Naive thymus-derived CD8-positive, alpha-beta T cell (primary cell): ENCODE results near the gene GARIN5B. TPM values are rescaled to one million over a fixed set of nuclear protein-coding genes. Genes with fewer than 3 reads are reported as not detected.
A peak's percentile ranks its signal among the peaks of the same experiment; 100 is the strongest.
"Not testable (repeated sequence)": the region's sequence is repeated elsewhere in the genome, so short reads cannot be mapped to it uniquely, and the experiment has no call there.

Source experiments
- ATAC-seq, 2 donors: fragments of 150-1000 bp; cut with Tn5 transposase in 1 of 2; sonication (Bioruptor Pico), chemical (Tn5 transposase) in 1 of 2; 1 replicate in 1 of 2; 2 replicates in 1 of 2; pipeline ENCODE4 v1.10.0; 2021; ENCODE audit warnings: mild to moderate bottlenecking in 2 of 2, moderate library complexity in 2 of 2
- POLR2A ChIA-PET: fragments of 350-600 bp; sonication (Branson Sonifier 250); formaldehyde crosslinking; loops from one replicate; lab custom pipeline; 2021; ENCODE audit warnings: antibody characterized with exemption; lab: Charles Lee
- DNase-seq, 10 donors: peaks; one replicate each; pipeline versions ENCODE4 v3.0.0 to v3.0.0-alpha.2; 2020 to 2022
- H3K27ac Mint-ChIP-seq, 10 donors: one replicate each; pipeline ENCODE4 v1.8.0; 2020 to 2022; ENCODE audit warnings: mild to moderate bottlenecking in 10 of 10, mixed read lengths in 10 of 10, moderate library complexity in 4 of 10, inconsistent platforms in 1 of 10
- H3K27me3 Mint-ChIP-seq, 5 donors: one replicate each; pipeline ENCODE4 v1.8.0; 2021 to 2022; ENCODE audit warnings: mixed read lengths in 5 of 5
- H3K36me3 Mint-ChIP-seq, 3 donors: one replicate each; pipeline ENCODE4 v1.8.0; 2020 to 2022; ENCODE audit warnings: mixed read lengths in 3 of 3, mild to moderate bottlenecking in 2 of 3, inconsistent platforms in 1 of 3
- H3K4me1 Mint-ChIP-seq, 4 donors: one replicate each; pipeline ENCODE4 v1.8.0; 2021 to 2022; ENCODE audit warnings: mixed read lengths in 4 of 4
- H3K4me3 Mint-ChIP-seq, 10 donors: one replicate each; pipeline ENCODE4 v1.8.0; 2020 to 2022; ENCODE audit warnings: mild to moderate bottlenecking in 10 of 10, mixed read lengths in 10 of 10, moderate library complexity in 6 of 10, inconsistent platforms in 1 of 10
- H3K9me3 Mint-ChIP-seq, 9 donors: one replicate each; pipeline ENCODE4 v1.8.0; 2020 to 2022; ENCODE audit warnings: mixed read lengths in 9 of 9, mild to moderate bottlenecking in 3 of 9, inconsistent platforms in 1 of 9, moderate library complexity in 1 of 9
- polyA plus RNA-seq, 3 donors: library from polyadenylated mRNA; unstranded; fragments of 300-500 nt; fragmentation: Illumina TruSeq; gene quantifications; one replicate each; pipeline ENCODE4 v1.2.3, GENCODE V29; 2021
- total RNA-seq, 8 experiments: library from RNA in 2 of 8; stranded (reverse) in 2 of 8; gene quantifications; one replicate each; pipeline ENCODE4 v1.2.3 and lab custom pipeline; 2021 to 2026

GARIN5B gene
- total and polyA plus RNA-seq, 5 experiments from 2014 or later, result not detected

DNA sequence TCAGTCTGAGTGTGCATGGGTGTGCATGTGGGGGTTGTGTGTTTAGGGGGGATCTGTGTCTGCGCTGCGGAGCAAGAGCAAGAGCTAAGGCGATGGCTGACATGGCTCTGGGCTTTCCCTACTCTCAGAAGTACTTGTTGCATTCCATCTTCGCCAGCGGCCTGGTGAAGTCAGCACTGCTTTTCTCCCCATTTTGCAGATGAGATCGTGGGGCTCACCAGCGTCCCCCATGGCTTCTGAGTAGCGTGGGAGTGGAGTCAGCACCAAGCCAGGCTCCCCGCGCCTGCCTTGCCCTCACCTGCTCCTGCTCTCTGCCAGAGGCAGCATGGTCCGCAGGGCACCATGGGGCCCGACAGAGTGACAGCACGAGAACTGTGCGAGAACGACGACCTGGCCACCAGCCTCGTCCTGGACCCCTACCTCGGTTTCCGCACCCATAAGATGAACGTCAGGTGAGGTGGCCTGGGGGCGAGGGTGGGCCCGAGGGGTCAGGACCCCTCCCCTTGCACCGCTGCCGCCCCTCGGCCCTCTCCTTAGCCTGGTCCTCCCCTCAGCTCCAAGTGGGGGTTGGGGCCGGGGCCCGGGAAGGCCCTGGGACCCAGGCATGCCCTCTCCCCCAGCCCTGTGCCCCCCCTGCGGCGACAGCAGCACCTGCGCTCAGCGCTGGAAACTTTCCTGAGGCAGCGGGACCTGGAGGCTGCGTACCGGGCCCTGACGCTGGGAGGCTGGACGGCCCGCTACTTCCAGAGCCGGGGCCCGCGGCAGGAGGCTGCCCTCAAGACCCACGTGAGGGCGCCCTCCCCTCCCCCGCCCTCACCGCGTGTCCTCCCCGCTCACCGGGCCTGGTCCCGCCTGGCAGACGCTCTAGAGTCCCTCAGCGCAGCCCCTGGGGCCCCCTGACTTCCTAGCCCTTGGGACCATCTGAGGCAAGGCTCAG lies 21.2 kb downstream of the GARIN5B start:
- POLR2A ChIA-PET, result interaction anchor here (1.7 kb wide), 1 partner anchor 88 kb away, joined by 3 read pairs; no protein-coding TSS in a partner anchor
- peaks cover 0 to 16% (median 9%) of the 10 kb centered on the region in 3 donors for H3K36me3 Mint-ChIP-seq
- no peak for ATAC-seq
- peaks cover 0 to 11% (median 0%) of the 10 kb centered on the region in 5 donors for H3K27me3 Mint-ChIP-seq
- DNase-seq, result no peak
- H3K4me1 Mint-ChIP-seq, result peaks cover 14 to 42% (median 23%) of the 10 kb centered on the region in 4 donors
- no peaks in the 10 kb centered on the region for H3K9me3 Mint-ChIP-seq
- H3K27ac Mint-ChIP-seq, result peak overlapping the region in 8 of 10 donors; percentile 56 to 99 (median 79)
- peak overlapping the region; percentile 40 to 83 (median 58) for H3K4me3 Mint-ChIP-seq

DNA sequence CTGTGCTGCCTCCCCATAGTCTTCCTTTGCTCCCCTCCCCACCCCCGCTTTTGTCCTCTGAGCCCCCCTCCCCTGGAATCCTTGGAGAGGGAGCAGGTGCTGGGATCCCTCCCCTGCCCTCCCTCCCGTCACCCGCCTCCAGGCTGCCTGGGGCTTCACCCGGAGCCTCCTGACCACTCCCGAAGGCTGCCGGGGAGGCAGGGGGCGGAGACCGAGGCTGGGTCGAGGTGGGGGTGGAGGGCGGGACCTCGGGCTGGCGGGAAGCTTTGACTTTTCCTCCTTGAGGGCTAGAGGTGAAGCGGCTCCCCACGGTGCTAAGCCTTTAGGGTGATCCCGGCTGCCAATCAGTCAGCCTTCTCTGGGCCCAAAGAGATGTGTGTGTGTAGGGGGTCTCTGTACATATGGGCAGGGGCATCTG lies 21.9 kb downstream of the GARIN5B start:
- peaks cover 0 to 16% (median 9%) of the 10 kb centered on the region in 3 donors for H3K36me3 Mint-ChIP-seq
- no peaks in the 10 kb centered on the region for H3K9me3 Mint-ChIP-seq
- ATAC-seq (no peak), DNase-seq (peak in 7 of 10 donors; percentile 16 to 51 (median 25))
- peaks cover 14 to 42% (median 23%) of the 10 kb centered on the region in 4 donors for H3K4me1 Mint-ChIP-seq
- H3K27ac Mint-ChIP-seq, result peak overlapping the region in 9 of 10 donors; percentile 29 to 99 (median 93)
- peak overlapping the region; percentile 76 to 88 (median 84) for H3K4me3 Mint-ChIP-seq
- H3K27me3 Mint-ChIP-seq, result peaks cover 0 to 17% (median 0%) of the 10 kb centered on the region in 5 donors
- POLR2A ChIA-PET, result interaction anchor here (0.7 to 1.7 kb wide), 3 partner anchors 9 to 87 kb away, joined by 3 to 5 read pairs (median 4); partner anchors contain the start of gene TMEM238

DNA sequence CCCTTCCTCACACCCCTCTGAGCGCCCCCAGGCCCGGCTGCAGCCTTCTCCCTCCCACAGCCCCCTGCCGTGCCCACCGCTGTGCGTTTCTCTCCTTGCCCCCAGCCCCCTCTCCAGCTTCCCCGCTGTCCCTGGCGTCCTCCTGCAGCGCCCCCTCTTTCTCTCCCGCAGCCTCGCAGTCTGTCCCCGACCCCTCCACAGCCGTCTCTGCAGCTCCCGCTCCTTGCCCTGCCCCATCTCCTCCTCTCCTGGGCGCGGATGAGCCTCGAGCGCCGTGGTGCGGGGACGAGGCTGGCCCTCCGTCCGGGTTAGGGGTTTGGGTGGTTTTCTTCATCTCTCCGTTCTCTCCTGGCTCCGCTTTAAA lies 22.3 kb downstream of the GARIN5B start:
- POLR2A ChIA-PET, result interaction anchor here (0.7 to 2.0 kb wide), 4 partner anchors 10 to 87 kb away, joined by 3 to 10 read pairs (median 4); partner anchors contain the start of gene TMEM238
- H3K27ac Mint-ChIP-seq, result peak overlapping the region in 9 of 10 donors; percentile 29 to 99 (median 93)
- H3K9me3 Mint-ChIP-seq, result no peaks in the 10 kb centered on the region
- ATAC-seq, result no peak
- H3K36me3 Mint-ChIP-seq, result peaks cover 0 to 16% (median 9%) of the 10 kb centered on the region in 3 donors
- peaks cover 14 to 42% (median 23%) of the 10 kb centered on the region in 4 donors for H3K4me1 Mint-ChIP-seq
- DNase-seq, result peak in 2 of 10 donors; percentile 25 to 27
- peak overlapping the region; percentile 76 to 88 (median 84) for H3K4me3 Mint-ChIP-seq
- peaks cover 0 to 17% (median 0%) of the 10 kb centered on the region in 5 donors for H3K27me3 Mint-ChIP-seq

DNA sequence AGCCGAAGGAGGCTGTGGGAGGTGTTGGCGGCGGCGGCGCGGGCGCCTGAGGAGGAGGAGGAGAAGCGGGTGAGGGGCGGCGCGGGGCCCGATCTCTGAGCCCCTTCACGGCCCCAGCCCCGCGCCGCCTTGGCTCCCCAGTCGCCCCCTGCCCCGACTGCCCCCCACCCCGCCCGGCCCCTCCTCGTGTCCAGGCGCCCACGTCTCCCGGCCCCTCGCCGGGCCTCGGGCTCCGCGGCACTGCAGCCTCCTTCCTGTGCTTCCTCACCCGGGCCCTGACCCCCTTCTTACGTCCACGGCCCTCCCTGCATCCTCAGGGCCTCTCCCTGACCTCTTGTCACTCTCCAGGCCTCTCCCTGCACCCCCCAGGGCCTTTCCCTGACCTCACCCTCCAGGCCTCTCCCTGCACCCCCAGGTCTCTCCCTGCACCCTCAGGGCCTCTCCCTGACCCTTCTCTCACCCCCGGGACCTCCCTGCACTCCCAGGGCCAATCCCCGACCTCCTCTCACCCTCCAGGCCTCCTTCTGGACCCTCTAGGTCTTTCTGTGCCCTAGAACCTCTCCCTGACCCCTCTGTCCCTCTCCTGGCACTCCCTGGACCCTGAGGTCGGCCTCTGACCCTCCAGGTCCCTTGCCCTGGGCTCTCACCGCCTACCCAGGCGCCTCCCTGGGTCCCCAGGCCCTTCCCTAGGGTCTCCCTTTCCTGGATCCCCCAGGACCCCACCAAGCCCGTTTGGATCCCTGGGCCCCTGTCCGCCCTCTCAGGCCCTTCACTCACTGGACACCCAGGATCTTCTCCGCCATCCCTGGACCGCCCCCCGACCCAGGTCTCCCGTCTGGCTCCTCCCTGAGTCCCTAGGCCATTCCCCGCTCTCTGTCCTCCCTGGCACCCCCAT lies 22.9 kb downstream of the GARIN5B start:
- Mint-ChIP-seq H3K4me1 (peaks cover 13 to 38% (median 23%) of the 10 kb centered on the region in 4 donors), H3K27me3 (peaks cover 0 to 14% (median 0%) of the 10 kb centered on the region in 5 donors), H3K36me3 (peaks cover 0 to 13% (median 9%) of the 10 kb centered on the region in 3 donors), H3K9me3 (no peaks in the 10 kb centered on the region), H3K27ac (peak overlapping the region; percentile 89 to 99 (median 97)), H3K4me3 (peak overlapping the region; percentile 83 to 99 (median 94))
- ATAC-seq (no peak), DNase-seq (peak in 5 of 10 donors; percentile 13 to 71 (median 41))
- POLR2A ChIA-PET, result interaction anchor here (0.7 to 2.1 kb wide), 25 partner anchors 9 to 1237 kb away, joined by 3 to 46 read pairs (median 4); partner anchors contain the start of genes FIZ1, HSPBP1, NDUFA3 and PPP1R12C

DNA sequence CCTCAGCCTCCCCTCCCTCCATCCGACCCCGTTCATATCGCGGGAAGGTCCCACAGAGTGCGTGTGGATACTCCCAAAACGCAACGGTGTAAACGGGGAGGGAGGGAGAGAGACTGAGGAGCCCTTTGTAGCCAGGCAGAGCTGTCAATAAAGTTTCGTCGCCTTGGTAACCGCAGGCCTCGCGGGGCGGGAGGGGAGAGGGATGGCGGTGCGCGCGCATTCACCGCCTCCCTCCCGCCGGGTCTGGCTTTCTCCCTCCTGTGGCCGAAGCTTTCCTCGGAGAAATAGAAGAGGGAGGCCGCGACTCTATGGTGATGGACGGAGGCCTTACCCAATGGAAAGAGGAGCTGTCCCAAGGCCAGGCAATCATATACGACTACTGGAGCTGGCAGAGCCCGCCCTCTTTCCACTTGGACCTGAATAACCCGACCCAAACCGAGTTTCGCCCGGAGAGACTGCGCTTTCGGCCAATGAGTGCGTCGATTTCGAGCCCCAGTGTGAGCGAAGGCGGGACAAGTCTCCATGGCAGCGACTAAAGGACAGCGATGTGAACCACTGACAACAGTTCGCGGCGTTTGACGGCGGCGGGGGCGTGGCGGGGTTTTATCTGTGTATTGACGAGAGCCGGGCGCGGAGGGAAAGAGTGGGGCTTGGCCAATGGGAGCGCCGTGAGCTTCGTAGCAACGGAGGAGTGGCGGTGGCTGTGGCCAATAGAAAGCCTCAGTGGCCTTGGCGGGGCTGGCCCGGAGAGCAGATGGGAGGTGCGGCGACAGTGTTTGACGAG lies 23.8 kb downstream of the GARIN5B start, which contains the start of gene KMT5C:
Gene KMT5C, plus strand, starts transcription at position 772 of the 784 bp plus-strand sequence. CDS start 2,061 bp downstream, outside the sequence.
- peak; percentile 98 to 100 (median 100) for DNase-seq
- H3K27me3 Mint-ChIP-seq, result peaks cover 0 to 14% (median 0%) of the 10 kb centered on the region in 5 donors
- H3K36me3 Mint-ChIP-seq, result peaks cover 0 to 10% (median 7%) of the 10 kb centered on the region in 3 donors
- peak within 1 kb of the TSS; percentile 83 to 99 (median 94) for H3K4me3 Mint-ChIP-seq
- ATAC-seq, result peak; percentile 78 to 85
- H3K4me1 Mint-ChIP-seq, result peaks cover 12 to 34% (median 23%) of the 10 kb centered on the region in 4 donors
- H3K9me3 Mint-ChIP-seq, result no peaks in the 10 kb centered on the region
- POLR2A ChIA-PET, result interaction anchor here (0.7 to 2.1 kb wide), 25 partner anchors 9 to 1236 kb away, joined by 3 to 46 read pairs (median 4); partner anchors contain the start of genes FIZ1, HSPBP1, NDUFA3 and PPP1R12C
- peak within 1 kb of the TSS; percentile 89 to 99 (median 97) for H3K27ac Mint-ChIP-seq

DNA sequence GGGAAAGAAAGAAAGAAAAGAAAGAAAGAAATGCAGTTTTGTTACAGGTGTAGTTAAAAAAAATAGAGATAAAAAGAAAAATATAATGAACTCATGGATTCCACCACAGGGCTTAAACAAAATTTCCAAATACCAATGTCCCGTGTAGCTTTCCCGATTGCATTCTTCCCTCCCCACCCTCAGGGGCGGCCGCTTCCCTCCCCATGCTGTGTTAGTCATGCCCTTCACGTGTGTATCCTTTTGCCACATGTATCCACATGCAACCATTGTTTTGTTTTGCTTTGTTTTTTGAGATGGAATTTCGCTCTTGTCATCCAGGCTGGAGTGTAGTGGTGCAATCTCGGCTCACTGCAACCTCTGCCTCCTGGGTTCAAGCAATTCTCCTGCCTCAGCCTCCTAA lies 27.0 kb downstream of the GARIN5B start:
- DNase-seq (no peak), ATAC-seq (no peak)
- Mint-ChIP-seq H3K36me3 (no peaks in the 10 kb centered on the region), H3K4me1 (peaks cover 10 to 27% (median 17%) of the 10 kb centered on the region in 4 donors), H3K9me3 (no peaks in the 10 kb centered on the region), H3K27me3 (peaks cover 0 to 19% (median 4%) of the 10 kb centered on the region in 5 donors), H3K27ac (peak overlapping the region in 2 of 10 donors; percentile 25 to 70), H3K4me3 (no peak overlapping the region)
- POLR2A ChIA-PET, result no interaction called here

DNA sequence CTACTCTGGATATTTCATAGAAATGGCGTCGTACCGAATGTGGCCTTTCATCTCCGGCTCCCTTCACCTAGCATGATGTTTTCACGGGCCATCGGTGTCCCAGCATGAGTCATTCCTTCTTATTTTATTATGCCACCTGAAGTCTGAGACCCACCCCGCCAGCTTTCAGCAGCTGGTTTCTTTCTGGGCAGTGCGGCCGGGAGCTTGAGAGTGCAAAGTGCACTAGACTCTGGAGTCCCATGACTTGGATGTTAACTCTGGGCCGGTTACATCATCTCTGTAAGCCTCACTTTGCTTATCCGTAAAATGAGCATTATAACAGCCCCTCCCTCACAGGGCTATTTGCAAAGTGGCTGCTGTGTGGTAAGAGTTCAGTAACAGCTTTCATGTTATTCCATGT lies 29.2 kb downstream of the GARIN5B start:
- ATAC-seq (no peak), DNase-seq (no peak)
- Mint-ChIP-seq H3K36me3 (no peaks in the 10 kb centered on the region), H3K27me3 (peaks cover 0 to 22% (median 4%) of the 10 kb centered on the region in 5 donors), H3K27ac (no peak overlapping the region), H3K4me1 (peaks cover 5 to 8% (median 6%) of the 10 kb centered on the region in 4 donors), H3K4me3 (no peak overlapping the region), H3K9me3 (no peaks in the 10 kb centered on the region)
- POLR2A ChIA-PET, result interaction anchor here (0.7 kb wide), 1 partner anchor 51 kb away, joined by 3 read pairs; no protein-coding TSS in a partner anchor

DNA sequence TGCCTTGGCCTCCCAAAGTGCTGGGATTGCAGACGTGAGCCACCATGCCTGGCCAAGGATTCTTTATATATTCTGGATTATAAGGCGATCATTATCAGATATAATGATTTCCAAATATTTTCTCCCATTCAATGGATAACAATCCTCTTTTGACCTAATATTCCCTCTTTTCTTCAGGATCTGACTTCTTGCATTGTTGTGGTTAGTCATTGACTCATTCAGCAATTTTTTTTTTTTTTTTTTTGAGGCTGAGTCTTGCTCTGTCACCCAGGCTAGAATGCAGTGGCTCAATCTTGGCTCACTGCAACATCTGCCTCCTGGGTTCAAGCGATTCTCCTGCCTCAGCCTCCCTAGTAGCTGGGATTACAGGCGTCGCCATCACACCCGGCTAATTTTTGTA lies 33.3 kb downstream of the GARIN5B start:
- not testable (repeated sequence) for DNase-seq, H3K4me3 Mint-ChIP-seq, H3K27ac Mint-ChIP-seq, H3K4me1 Mint-ChIP-seq, H3K9me3 Mint-ChIP-seq, H3K36me3 Mint-ChIP-seq, ATAC-seq
- POLR2A ChIA-PET, result interaction anchor here (0.7 kb wide), 1 partner anchor 55 kb away, joined by 4 read pairs; no protein-coding TSS in a partner anchor
- peaks cover 0 to 13% (median 4%) of the 10 kb centered on the region in 5 donors for H3K27me3 Mint-ChIP-seq

DNA sequence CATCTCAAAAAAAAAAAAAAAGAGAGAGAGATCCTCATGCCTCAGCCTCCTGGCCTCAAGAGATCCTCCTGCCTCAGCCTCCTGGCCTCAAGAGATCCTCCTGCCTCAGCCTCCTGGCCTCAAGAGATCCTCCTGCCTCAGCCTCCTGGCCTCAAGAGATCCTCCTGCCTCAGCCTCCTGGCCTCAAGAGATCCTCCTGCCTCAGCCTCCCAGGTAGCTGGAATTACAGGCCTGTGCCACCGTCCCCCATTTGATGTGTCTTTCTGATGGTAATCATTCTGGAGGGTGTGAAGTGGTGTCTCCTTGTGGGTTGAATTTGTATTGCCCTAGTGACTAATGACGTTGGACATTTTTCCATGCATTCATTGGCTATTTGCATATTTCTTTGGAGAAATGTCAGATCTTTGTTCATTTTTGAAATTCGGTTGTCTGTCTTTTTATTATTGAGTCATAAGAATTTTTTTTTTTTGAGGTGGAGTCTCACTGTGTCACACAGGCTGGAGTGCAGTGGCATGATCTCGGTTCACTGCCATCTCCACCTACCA lies 34.2 kb downstream of the GARIN5B start:
- H3K36me3 Mint-ChIP-seq, DNase-seq, H3K4me1 Mint-ChIP-seq, H3K27ac Mint-ChIP-seq, POLR2A ChIA-PET, H3K4me3 Mint-ChIP-seq, ATAC-seq, H3K9me3 Mint-ChIP-seq: not testable (repeated sequence)
- H3K27me3 Mint-ChIP-seq, result peaks cover 0 to 13% (median 2%) of the 10 kb centered on the region in 5 donors

DNA sequence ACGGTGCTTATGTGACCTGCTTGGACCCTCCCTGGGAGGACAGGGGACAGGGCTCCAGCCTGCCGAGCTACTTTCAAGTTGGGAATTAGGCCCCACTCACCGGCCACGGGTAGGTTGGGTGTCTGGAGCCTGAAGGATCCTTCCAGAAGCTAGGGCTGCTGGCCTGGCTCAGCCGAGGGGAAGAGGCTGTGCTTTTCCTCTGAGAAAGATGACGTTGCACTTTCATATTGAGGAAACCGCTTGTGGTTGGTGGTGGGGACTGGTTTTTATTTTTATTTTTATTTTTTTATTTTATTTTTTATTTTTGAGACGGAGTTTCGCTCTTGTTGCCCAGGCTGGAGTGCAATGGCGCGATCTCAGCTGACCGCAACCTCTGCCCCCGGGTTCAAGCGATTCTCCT lies 37.9 kb downstream of the GARIN5B start, which contains the start of gene TMEM150B:
Gene TMEM150B, minus strand, starts transcription at position 170 of the 400 bp plus-strand sequence. CDS start 4,305 bp downstream, outside the sequence.
- Mint-ChIP-seq H3K36me3 (no peaks in the 10 kb centered on the region), H3K27ac (peak within 1 kb of the TSS in 1 of 10 donors; percentile 24), H3K4me1 (peaks cover 0 to 9% (median 1%) of the 10 kb centered on the region in 4 donors), H3K4me3 (peak within 1 kb of the TSS in 2 of 10 donors; percentile 6 to 57), H3K27me3 (peaks cover 0 to 25% (median 8%) of the 10 kb centered on the region in 5 donors), H3K9me3 (no peaks in the 10 kb centered on the region)
- POLR2A ChIA-PET, result no interaction called here
- ATAC-seq (no peak), DNase-seq (no peak)
